Natural killer cell (primary cell): ENCODE results near the gene BRD9. TPM values are rescaled to one million over a fixed set of nuclear protein-coding genes. Genes with fewer than 3 reads are reported as not detected.

Experiments used
- ATAC-seq, 3 donors: fragments of 150-1000 bp in 2 of 3; fragments of 200-7000 bp in 1 of 3; cut with Tn5 transposase; 1 replicate in 1 of 3; 2 replicates in 2 of 3; pipeline ENCODE4 v1.10.0; 2021; ENCODE audit warnings: mild to moderate bottlenecking in 2 of 3, moderate library complexity in 2 of 3
- DNase-seq, 2 donors: peaks; one replicate each; pipeline versions ENCODE4 v3.0.0 to v3.0.0-alpha.2; 2013 to 2021; ENCODE audit warnings: mixed read lengths in 1 of 2
- H3K27ac ChIP-seq: one replicate; pipeline ENCODE4 v1.5.1; 2013; ENCODE audit warnings: mild to moderate bottlenecking, low read length
- H3K27me3 ChIP-seq: one replicate; pipeline ENCODE4 v1.6.1; 2013; ENCODE audit warnings: low read length; ENCODE audit not compliant: control insufficient read depth, insufficient read depth
- H3K36me3 ChIP-seq: one replicate; pipeline ENCODE4 v1.6.1; 2013; ENCODE audit warnings: low read length; ENCODE audit not compliant: control insufficient read depth, insufficient read depth
- H3K4me1 ChIP-seq: one replicate; pipeline ENCODE4 v1.6.1; 2013; ENCODE audit warnings: low read length; ENCODE audit not compliant: control insufficient read depth, insufficient read depth
- H3K4me3 ChIP-seq: one replicate; pipeline ENCODE4 v1.5.1; 2013; ENCODE audit warnings: low read length
- H3K9me3 ChIP-seq: one replicate; pipeline ENCODE4 v1.6.1; 2013; ENCODE audit warnings: low read length; ENCODE audit not compliant: control insufficient read depth, insufficient read depth
- H3K27ac Mint-ChIP-seq, 2 donors: one replicate each; pipeline ENCODE4 v1.8.0; 2022; ENCODE audit warnings: mild to moderate bottlenecking in 2 of 2, mixed read lengths in 2 of 2, moderate library complexity in 1 of 2
- H3K27me3 Mint-ChIP-seq, 2 donors: one replicate each; pipeline ENCODE4 v1.8.0; 2022; ENCODE audit warnings: low read depth in 2 of 2, mixed read lengths in 2 of 2
- H3K36me3 Mint-ChIP-seq: one replicate; pipeline ENCODE4 v1.8.0; 2022; ENCODE audit warnings: mixed read lengths
- H3K4me1 Mint-ChIP-seq, 2 donors: one replicate each; pipeline ENCODE4 v1.8.0; 2022; ENCODE audit warnings: mixed read lengths in 2 of 2
- H3K4me3 Mint-ChIP-seq: one replicate; pipeline ENCODE4 v1.8.0; 2022; ENCODE audit warnings: mild to moderate bottlenecking, moderate library complexity, mixed read lengths
- H3K9me3 Mint-ChIP-seq, 2 donors: one replicate each; pipeline ENCODE4 v1.8.0; 2022; ENCODE audit warnings: mixed read lengths in 2 of 2
- CTCF ChIP-seq: fragments of 200-600 bp; IDR thresholded peaks from one replicate; pipeline ENCODE4 v1.8.0; 2022; ENCODE audit warnings: antibody characterized with exemption
- WGBS: methylation state at CpG from one replicate; pipeline ENCODE4 v1.1.7; 2013; ENCODE audit warnings: missing lambda C conversion rate; ENCODE audit not compliant: insufficient coverage; 5-methylcytosine and 5-hydroxymethylcytosine counted together
- intact Hi-C: fragments of 100-400 bp; cut with micrococcal nuclease; formaldehyde crosslinking; loops from one replicate; pipeline ENCODE4 v1.14.2; 2022
- total RNA-seq, 4 donors: library from RNA; stranded (reverse); fragments of 120-200 nt in 1 of 4; gene quantifications; one replicate each; pipeline versions ENCODE4 v1.2.3 to v1.2.4, GENCODE V29; 2013 to 2022

BRD9 gene
- total RNA-seq, 3 donors from 2014 or later (not counting 1 experiment from before 2014, with no cell fraction given) = 59.7 to 80.0 (median 76.0) TPM

- Histone ChIP-seq H3K4me1 (no peaks in the 10 kb centered on the region), H3K9me3 (no peaks in the 10 kb centered on the region), H3K27ac (no peak overlapping the region), H3K4me3 (no peak overlapping the region), H3K27me3 (no peaks in the 10 kb centered on the region), H3K36me3 (no peaks in the 10 kb centered on the region)
- intact Hi-C loops = no loop called here
- WGBS = 92% methylated on average over 2 of the region's 3 CpGs
- no peak overlapping the region for H3K27ac Mint-ChIP-seq
- H3K27me3 Mint-ChIP-seq = peaks cover under 1 to 13% of the 10 kb centered on the region in 2 donors
- TF ChIP-seq CTCF = no peak
- H3K9me3 Mint-ChIP-seq = no peaks in the 10 kb centered on the region
- DNase-seq (no peak), ATAC-seq (no peak)
- no peak overlapping the region for H3K4me3 Mint-ChIP-seq
- no peaks in the 10 kb centered on the region for H3K4me1 Mint-ChIP-seq
- H3K36me3 Mint-ChIP-seq = no peaks in the 10 kb centered on the region
These were observed 40.8 kb upstream of the BRD9 start for GRCh38 chr5:933251-933861.

- no peaks in the 10 kb centered on the region for H3K4me1 ChIP-seq
- Mint-ChIP-seq H3K27me3 (peaks cover 6 to 15% of the 10 kb centered on the region in 2 donors), H3K9me3 (no peaks in the 10 kb centered on the region), H3K27ac (no peak overlapping the region), H3K4me3 (no peak overlapping the region), H3K4me1 (no peaks in the 10 kb centered on the region), H3K36me3 (no peaks in the 10 kb centered on the region)
- WGBS = 49% methylated on average over 4 of the region's 4 CpGs
- no peak for ATAC-seq
- no peak overlapping the region for H3K4me3 ChIP-seq
- intact Hi-C loops = no loop called here
- no peaks in the 10 kb centered on the region for H3K27me3 ChIP-seq
- no peaks in the 10 kb centered on the region for H3K9me3 ChIP-seq
- H3K36me3 ChIP-seq = no peaks in the 10 kb centered on the region
- no peak overlapping the region for H3K27ac ChIP-seq
- TF ChIP-seq CTCF = no peak
- no peak for DNase-seq
These were observed 40.1 kb upstream of the BRD9 start for GRCh38 chr5:932628-933250.

- Mint-ChIP-seq H3K36me3 (no peaks in the 10 kb centered on the region), H3K4me3 (no peak overlapping the region), H3K9me3 (no peaks in the 10 kb centered on the region), H3K27ac (no peak overlapping the region), H3K4me1 (no peaks in the 10 kb centered on the region), H3K27me3 (peaks cover 8 to 19% of the 10 kb centered on the region in 2 donors)
- Histone ChIP-seq H3K4me3 (no peak overlapping the region), H3K27ac (no peak overlapping the region), H3K4me1 (no peaks in the 10 kb centered on the region), H3K36me3 (no peaks in the 10 kb centered on the region), H3K27me3 (peaks cover 2% of the 10 kb centered on the region), H3K9me3 (no peaks in the 10 kb centered on the region)
- no peak for TF ChIP-seq CTCF
- DNase-seq = no peak
- intact Hi-C loops = no loop called here
- 90% methylated on average over 8 of the region's 8 CpGs for WGBS
- ATAC-seq = no peak
These were observed 39.6 kb upstream of the BRD9 start for GRCh38 chr5:932151-932627.
